OCI-LY7 (cell line): ENCODE data around the gene RNFT2. TPM values are rescaled to one million over a fixed set of nuclear protein-coding genes. Genes with fewer than 3 reads are reported as not detected.
A peak's percentile ranks its signal among the peaks of the same experiment; 100 is the strongest.

Experiments
- BruUV-seq: library from RNA; stranded (reverse); fragments of 400-500 nt; replicated peaks from 2 replicates; lab custom pipeline; 2021; lab: Mats Ljungman, UMichigan
- CTCF ChIA-PET: fragments of 300-600 bp; sonication (Branson Sonifier 250); formaldehyde crosslinking; loops from one replicate; lab custom pipeline; 2022; ENCODE audit warnings: antibody characterized with exemption; ENCODE audit not compliant: unreplicated experiment; lab: Charles Lee
- POLR2A ChIA-PET: fragments of 300-600 bp; sonication (Branson Sonifier 250); formaldehyde crosslinking; loops from one replicate; lab custom pipeline; 2022; ENCODE audit warnings: antibody characterized with exemption; lab: Charles Lee
- DNase-seq: peaks from one replicate; pipeline ENCODE4 v3.0.0-alpha.2; 2015; ENCODE audit warnings: low spot score
- H2AFZ ChIP-seq: fragments of 200-600 bp; sonication (generic), shearing (Covaris generic); 2 replicates; pipeline ENCODE4 v1.6.1; 2014; ENCODE audit warnings: mild to moderate bottlenecking, antibody characterized with exemption, low read length, moderate library complexity
- H3K27ac ChIP-seq: fragments of 200-600 bp; sonication (generic); 2 replicates; pipeline ENCODE4 v1.5.1; 2014; ENCODE audit warnings: mixed run types, low read depth, mild to moderate bottlenecking, moderate library complexity, low read length, inconsistent platforms; ENCODE audit not compliant: poor library complexity, severe bottlenecking
- H3K36me3 ChIP-seq: fragments of 200-600 bp; sonication (generic); 2 replicates; pipeline ENCODE4 v1.6.1; 2014; ENCODE audit warnings: mild to moderate bottlenecking, antibody characterized with exemption, low read length, moderate library complexity, mixed read lengths; ENCODE audit not compliant: insufficient read depth
- H3K4me1 ChIP-seq: fragments of 200-600 bp; sonication (generic); 2 replicates; pipeline ENCODE4 v1.5.1; 2014; ENCODE audit warnings: mild to moderate bottlenecking, low read length; ENCODE audit not compliant: insufficient read depth, poor library complexity, severe bottlenecking
- H3K4me2 ChIP-seq: fragments of 200-600 bp; sonication (generic); 2 replicates; pipeline ENCODE4 v1.6.1; 2014; ENCODE audit warnings: mild to moderate bottlenecking, low read length
- H3K4me3 ChIP-seq: fragments of 200-600 bp; sonication (generic); 2 replicates; pipeline ENCODE4 v1.5.1; 2014; ENCODE audit warnings: mild to moderate bottlenecking, low read depth, low read length; ENCODE audit not compliant: poor library complexity, severe bottlenecking
- H3K79me2 ChIP-seq: fragments of 200-600 bp; sonication (generic); 2 replicates; pipeline ENCODE4 v1.6.1; 2016; ENCODE audit warnings: low read depth, mild to moderate bottlenecking, low read length, moderate library complexity, mixed read lengths; ENCODE audit not compliant: insufficient read depth
- H3K9me2 ChIP-seq: fragments of 200-600 bp; sonication (generic); 2 replicates; pipeline ENCODE4 v1.6.1; 2016; ENCODE audit warnings: mild to moderate bottlenecking, low read length, mixed read lengths; ENCODE audit not compliant: insufficient read depth
- H3K9me3 ChIP-seq: fragments of 200-600 bp; sonication (generic); 2 replicates; pipeline ENCODE4 v1.6.1; 2014; ENCODE audit warnings: mild to moderate bottlenecking, mixed run types, low read length, mixed read lengths
- H4K20me1 ChIP-seq: fragments of 200-600 bp; sonication (generic); 2 replicates; pipeline ENCODE4 v1.6.1; 2014; ENCODE audit warnings: mild to moderate bottlenecking, antibody characterized with exemption, low read length, moderate library complexity, mixed read lengths; ENCODE audit not compliant: insufficient read depth
- CTCF ChIP-seq: fragments of 200-600 bp; sonication (generic); conservative IDR thresholded peaks from 2 replicates; pipeline ENCODE4 v1.5.1; 2014; ENCODE audit warnings: mild to moderate bottlenecking, antibody characterized with exemption, low read length, moderate library complexity, mixed read lengths
- EZH2phosphoT487 ChIP-seq: fragments of 200-600 bp; sonication (generic); IDR thresholded peaks from 2 replicates; pipeline ENCODE4 v1.6.1; 2018; ENCODE audit warnings: low read depth, borderline replicate concordance, mild to moderate bottlenecking, mixed run types, antibody characterized with exemption, low read length, moderate library complexity, mixed read lengths
- intact Hi-C: fragments of 100-400 bp; cut with micrococcal nuclease; formaldehyde crosslinking; loops from one replicate; pipeline ENCODE4 v1.10.0; 2022; ENCODE audit not compliant: unreplicated experiment
- total RNA-seq, 2 experiments: library from RNA; depleted of rRNA in 1 of 2; stranded (reverse); fragments of >200 nt in 1 of 2; shearing (Covaris generic) in 1 of 2; gene quantifications; 2 replicates each; pipeline ENCODE4 v1.2.3, GENCODE V29; 2014 to 2022

The RNFT2 gene
- total RNA-seq, 2 experiments from 2014 or later = 40.2 to 62.2 TPM

GRCh38 chr12:116692605-116693004 lies 45.5 kb upstream of the RNFT2 start:
- H3K4me2 ChIP-seq = no peak overlapping the region; the same call in 1 of the 2 replicates
- H3K9me3 ChIP-seq = no peaks in the 10 kb centered on the region
- intact Hi-C loops = no loop called here
- H3K9me2 ChIP-seq = no peaks in the 10 kb centered on the region
- H3K79me2 ChIP-seq = no peaks in the 10 kb centered on the region
- no peak overlapping the region for H3K4me3 ChIP-seq
- no peak overlapping the region for H3K27ac ChIP-seq
- peaks cover 10% of the 10 kb centered on the region for H3K4me1 ChIP-seq
- H2AFZ ChIP-seq = no peak overlapping the region
- H4K20me1 ChIP-seq = no peaks in the 10 kb centered on the region
- BruUV-seq = no TSS peak
- DNase-seq = no peak
- no peaks in the 10 kb centered on the region for H3K36me3 ChIP-seq
- POLR2A ChIA-PET = interaction anchor here (0.5 to 1.1 kb wide), 2 partner anchors 174 to 199 kb away, joined by 3 read pairs; no protein-coding TSS in a partner anchor
- no peak for TF ChIP-seq CTCF
- no peak for TF ChIP-seq EZH2phosphoT487
- CTCF ChIA-PET = no interaction called here

DNA sequence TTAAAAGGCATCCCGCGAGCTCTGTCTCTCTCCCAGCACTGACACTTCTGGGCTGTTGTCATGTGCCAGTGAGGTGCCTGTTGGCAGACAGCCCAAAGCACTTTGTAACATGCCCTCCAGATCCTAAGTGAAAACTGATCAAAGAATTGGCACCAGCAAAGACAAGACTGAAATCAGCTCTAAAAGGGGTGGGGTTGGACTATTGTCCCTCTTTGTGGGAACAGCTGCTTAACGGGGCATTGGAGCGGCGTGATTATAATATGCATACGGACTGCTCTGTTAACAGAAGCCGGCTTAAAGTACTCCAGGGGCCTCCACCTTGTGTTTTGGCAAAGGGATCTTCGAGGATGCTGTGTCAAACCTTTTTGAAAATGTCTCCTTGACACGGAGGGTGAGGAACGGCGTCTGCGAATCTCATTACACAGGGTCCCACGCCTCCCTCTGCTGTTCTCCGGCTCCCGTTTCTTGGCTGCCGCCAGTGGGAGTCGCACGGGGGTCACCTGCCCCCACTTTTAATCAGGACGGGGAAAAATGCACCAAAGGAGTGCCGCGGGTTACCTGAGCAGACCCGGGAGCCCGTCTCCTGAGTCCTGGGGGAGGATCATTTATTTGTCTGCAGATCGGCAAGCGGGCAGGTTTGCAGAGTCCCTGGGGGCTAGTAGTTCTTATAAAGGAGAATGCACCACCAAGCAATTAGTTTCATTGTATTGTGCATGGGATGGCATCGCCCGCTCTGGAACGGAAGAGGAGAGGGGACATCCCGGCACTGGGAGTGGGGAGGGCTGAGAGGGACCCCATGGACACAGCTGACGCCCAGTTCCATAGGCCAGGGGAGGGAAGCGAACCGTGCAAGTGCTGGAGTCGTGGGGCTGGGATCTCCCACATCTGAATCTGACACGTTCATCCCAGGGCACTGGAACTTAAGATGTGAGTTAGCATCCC lies 44.6 kb upstream of the RNFT2 start:
- no peaks in the 10 kb centered on the region for H4K20me1 ChIP-seq
- POLR2A ChIA-PET = interaction anchor here (0.5 to 1.1 kb wide), 4 partner anchors 53 to 198 kb away, joined by 3 to 6 read pairs (median 3); no protein-coding TSS in a partner anchor
- no peaks in the 10 kb centered on the region for H3K9me3 ChIP-seq
- CTCF ChIA-PET = no interaction called here
- TF ChIP-seq CTCF (no peak), EZH2phosphoT487 (no peak)
- H3K9me2 ChIP-seq = no peaks in the 10 kb centered on the region
- DNase-seq = no peak
- intact Hi-C loops = no loop called here
- no peak overlapping the region for H3K27ac ChIP-seq
- H2AFZ ChIP-seq = no peak overlapping the region
- BruUV-seq = no TSS peak
- H3K79me2 ChIP-seq = no peaks in the 10 kb centered on the region
- 0 out of 2 replicates have a peak overlapping the region, but pooled peaks have one; percentile 2 for H3K4me2 ChIP-seq
- H3K4me3 ChIP-seq = no peak overlapping the region
- H3K4me1 ChIP-seq = peaks cover 10% of the 10 kb centered on the region
- no peaks in the 10 kb centered on the region for H3K36me3 ChIP-seq
